Measurements from ENCODE around the gene MTTP. TPM values are rescaled to one million over a fixed set of nuclear protein-coding genes. Genes with fewer than 3 reads are reported as not detected.

The MTTP gene
- polyA plus RNA-seq, 1 donor (not counting 4 experiments of a cell fraction or from before 2014, with no cell fraction given), result 0.05 TPM

DNA sequence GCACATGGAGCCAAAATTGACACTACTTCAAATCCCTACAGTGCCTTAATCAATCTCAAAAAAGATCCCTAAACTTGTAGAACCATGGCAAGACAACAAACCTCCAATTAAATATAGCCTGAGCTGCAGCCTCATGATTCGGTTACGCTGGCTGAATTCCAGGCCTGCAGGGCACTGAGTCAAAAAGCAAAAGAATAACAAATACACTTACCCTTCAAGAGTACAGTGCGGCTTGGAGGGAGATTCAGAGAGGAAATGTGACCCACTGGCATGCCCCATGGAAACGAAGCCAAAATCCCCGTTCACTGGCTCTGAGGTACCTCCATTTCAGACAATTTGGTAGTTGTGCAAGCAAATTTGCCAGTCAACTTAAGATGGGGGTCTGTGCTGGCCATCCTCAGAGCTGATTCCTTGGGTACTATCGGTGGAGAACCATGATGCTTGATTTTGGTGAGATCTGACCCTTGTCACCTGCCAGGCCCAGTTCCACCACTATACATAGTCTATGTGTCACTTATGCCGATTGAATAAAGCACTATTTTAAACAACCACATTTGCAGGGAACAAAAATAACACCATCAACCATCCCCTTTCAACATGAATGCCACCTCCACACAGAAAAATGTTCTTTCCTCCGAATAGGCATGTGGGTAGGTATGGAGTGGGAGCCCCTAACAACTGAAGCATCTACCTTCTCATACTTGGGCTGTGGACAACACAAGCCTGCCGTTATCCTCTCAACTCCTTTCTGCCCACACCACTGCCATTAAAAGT is 80.9 kb downstream of the MTTP start:
- FAIRE-seq (peak; percentile 82), DNase-seq (ENCODE audit: low read depth, low spot score) (peak; percentile 36)
- Histone ChIP-seq H2AFZ (ENCODE audit: control insufficient read depth, low read length) (no peak overlapping the region), H3K36me3 (ENCODE audit: control insufficient read depth in 2 of 2, extremely low read depth in 1 of 2, insufficient read depth in 2 of 2, low read length in 2 of 2) (no peaks in the 10 kb centered on the region), H3K27ac (ENCODE audit: control insufficient read depth, insufficient read depth, low read length) (no peak overlapping the region), H3K4me2 (ENCODE audit: control insufficient read depth, extremely low read depth, insufficient read depth, low read depth, low read length) (peak overlapping the region; percentile 1), H4K20me1 (ENCODE audit: control insufficient read depth, extremely low read depth, insufficient read depth, low read length) (no peaks in the 10 kb centered on the region), H3K79me2 (ENCODE audit: control insufficient read depth, insufficient read depth, low read length) (no peaks in the 10 kb centered on the region), H3K27me3 (ENCODE audit: control insufficient read depth, extremely low read depth, insufficient read depth, low read length) (peaks cover 27% of the 10 kb centered on the region), H3K9me1 (ENCODE audit: control insufficient read depth, extremely low read depth, insufficient read depth, low read length) (no peaks in the 10 kb centered on the region), H3K9ac (ENCODE audit: control insufficient read depth, extremely low read depth, insufficient read depth, low read length) (no peak overlapping the region), H3K4me1 (ENCODE audit: control insufficient read depth, extremely low read depth, insufficient read depth, low read length) (peaks cover 18% of the 10 kb centered on the region), H3K9me3 (ENCODE audit: control insufficient read depth, low read depth, low read length) (no peaks in the 10 kb centered on the region), H3K4me3 (ENCODE audit: control insufficient read depth in 2 of 3, extremely low read depth in 1 of 3, insufficient read depth in 2 of 3, low read depth in 1 of 3, low read length in 3 of 3) (no peak overlapping the region)
- dilution Hi-C loops (cut with MboI; ENCODE audit: extremely low pct_ligation_motif_present, low sequenced_read_pairs), result no loop called here
- TF ChIP-seq, protein P1, sequence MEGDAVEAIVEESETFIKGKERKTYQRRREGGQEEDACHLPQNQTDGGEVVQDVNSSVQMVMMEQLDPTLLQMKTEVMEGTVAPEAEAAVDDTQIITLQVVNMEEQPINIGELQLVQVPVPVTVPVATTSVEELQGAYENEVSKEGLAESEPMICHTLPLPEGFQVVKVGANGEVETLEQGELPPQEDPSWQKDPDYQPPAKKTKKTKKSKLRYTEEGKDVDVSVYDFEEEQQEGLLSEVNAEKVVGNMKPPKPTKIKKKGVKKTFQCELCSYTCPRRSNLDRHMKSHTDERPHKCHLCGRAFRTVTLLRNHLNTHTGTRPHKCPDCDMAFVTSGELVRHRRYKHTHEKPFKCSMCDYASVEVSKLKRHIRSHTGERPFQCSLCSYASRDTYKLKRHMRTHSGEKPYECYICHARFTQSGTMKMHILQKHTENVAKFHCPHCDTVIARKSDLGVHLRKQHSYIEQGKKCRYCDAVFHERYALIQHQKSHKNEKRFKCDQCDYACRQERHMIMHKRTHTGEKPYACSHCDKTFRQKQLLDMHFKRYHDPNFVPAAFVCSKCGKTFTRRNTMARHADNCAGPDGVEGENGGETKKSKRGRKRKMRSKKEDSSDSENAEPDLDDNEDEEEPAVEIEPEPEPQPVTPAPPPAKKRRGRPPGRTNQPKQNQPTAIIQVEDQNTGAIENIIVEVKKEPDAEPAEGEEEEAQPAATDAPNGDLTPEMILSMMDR (optimal IDR thresholded peaks at IDR 0.05 in 1 of 3, IDR thresholded peaks at IDR 0.05 in 1 of 3, conservative IDR thresholded peaks at IDR 0.05 in 1 of 3; ENCODE audit: extremely low read depth in 1 of 3, insufficient read depth in 2 of 3, low read length in 3 of 3), result no peak
- TF ChIP-seq EZH2 (IDR thresholded peaks at IDR 0.05; ENCODE audit: low read length), result no peak

DNA sequence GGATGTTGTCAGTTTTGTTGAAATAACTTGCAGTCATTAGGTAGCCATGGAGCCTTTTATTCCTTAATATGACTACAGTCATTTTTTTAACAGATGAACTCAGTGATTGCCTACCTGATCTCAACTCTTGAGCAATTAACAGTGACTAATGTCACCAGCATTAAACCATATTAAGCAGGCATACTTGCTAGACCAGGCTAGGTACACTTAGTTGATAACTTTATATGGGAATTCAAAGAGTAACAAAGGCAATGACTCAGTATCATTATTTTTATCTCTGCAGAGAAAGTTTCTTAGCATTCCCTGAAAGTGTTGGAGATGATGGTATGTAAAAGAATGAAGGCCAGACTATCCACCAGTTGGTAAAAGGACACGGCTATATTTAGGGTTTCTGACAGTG is 83.2 kb downstream of the MTTP start, which contains the start of gene C4orf54:
TSS of gene C4orf54 (minus strand) at position 31 of the 400 bp plus-strand sequence. CDS start 3,180 bp downstream, outside the sequence.
- peak; percentile 46 for DNase-seq (ENCODE audit: low read depth, low spot score)
- Histone ChIP-seq H3K27ac (ENCODE audit: control insufficient read depth, insufficient read depth, low read length) (no peak within 1 kb of the TSS), H3K79me2 (ENCODE audit: control insufficient read depth, insufficient read depth, low read length) (no peaks in the 10 kb centered on the region), H3K27me3 (ENCODE audit: control insufficient read depth, extremely low read depth, insufficient read depth, low read length) (peaks cover 14% of the 10 kb centered on the region), H3K36me3 (ENCODE audit: control insufficient read depth in 2 of 2, extremely low read depth in 1 of 2, insufficient read depth in 2 of 2, low read length in 2 of 2) (no peaks in the 10 kb centered on the region), H3K4me1 (ENCODE audit: control insufficient read depth, extremely low read depth, insufficient read depth, low read length) (peaks cover 18% of the 10 kb centered on the region), H3K9me3 (ENCODE audit: control insufficient read depth, low read depth, low read length) (no peaks in the 10 kb centered on the region), H2AFZ (ENCODE audit: control insufficient read depth, low read length) (no peak within 1 kb of the TSS), H3K4me2 (ENCODE audit: control insufficient read depth, extremely low read depth, insufficient read depth, low read depth, low read length) (no peak within 1 kb of the TSS), H3K4me3 (ENCODE audit: control insufficient read depth in 2 of 3, extremely low read depth in 1 of 3, insufficient read depth in 2 of 3, low read depth in 1 of 3, low read length in 3 of 3) (no peak within 1 kb of the TSS), H3K9ac (ENCODE audit: control insufficient read depth, extremely low read depth, insufficient read depth, low read length) (no peak within 1 kb of the TSS), H3K9me1 (ENCODE audit: control insufficient read depth, extremely low read depth, insufficient read depth, low read length) (no peaks in the 10 kb centered on the region), H4K20me1 (ENCODE audit: control insufficient read depth, extremely low read depth, insufficient read depth, low read length) (no peaks in the 10 kb centered on the region)
- no peak for TF ChIP-seq EZH2 (IDR thresholded peaks at IDR 0.05; ENCODE audit: low read length)
- TF ChIP-seq, protein P1 (optimal IDR thresholded peaks at IDR 0.05 in 1 of 3, IDR thresholded peaks at IDR 0.05 in 1 of 3, conservative IDR thresholded peaks at IDR 0.05 in 1 of 3; ENCODE audit: extremely low read depth in 1 of 3, insufficient read depth in 2 of 3, low read length in 3 of 3), result no peak
- dilution Hi-C loops (cut with MboI; ENCODE audit: extremely low pct_ligation_motif_present, low sequenced_read_pairs), result no loop called here
- FAIRE-seq, result peak; percentile 56

Data from keratinocyte (primary cell).